WTC11 (cell line): ENCODE results near the gene MTMR10. TPM values are rescaled to one million over a fixed set of nuclear protein-coding genes. Genes with fewer than 3 reads are reported as not detected.

Experiments
- ATAC-seq: fragments of 200-7000 bp; cut with Tn5 transposase; 2 replicates; pipeline ENCODE4 v1.10.0; 2021; ENCODE audit warnings: mild to moderate bottlenecking, moderate library complexity
- CTCF ChIA-PET: fragments of 300-600 bp; sonication (Branson Sonifier 250); formaldehyde crosslinking; loops from one replicate; lab custom pipeline; 2021; ENCODE audit warnings: antibody characterized with exemption; lab: Charles Lee
- POLR2A ChIA-PET: fragments of 350-600 bp; sonication (Branson Sonifier 250); formaldehyde crosslinking; loops from one replicate; lab custom pipeline; 2021; ENCODE audit warnings: antibody characterized with exemption; lab: Charles Lee
- DNase-seq: peaks from one replicate; pipeline ENCODE4 v3.0.0; 2021; ENCODE audit warnings: low spot score
- H3K27ac Mint-ChIP-seq: 2 replicates; pipeline ENCODE4 v1.8.0; 2021; ENCODE audit warnings: mixed read lengths
- H3K27me3 Mint-ChIP-seq: 2 replicates; pipeline ENCODE4 v1.8.0; 2021; ENCODE audit warnings: low read depth, mild to moderate bottlenecking, moderate library complexity, mixed read lengths
- H3K36me3 Mint-ChIP-seq: 2 replicates; pipeline ENCODE4 v1.8.0; 2021; ENCODE audit warnings: mixed read lengths
- H3K4me1 Mint-ChIP-seq: 2 replicates; pipeline ENCODE4 v1.8.0; 2022; ENCODE audit warnings: mixed read lengths
- H3K4me3 Mint-ChIP-seq: 2 replicates; pipeline ENCODE4 v1.8.0; 2021; ENCODE audit warnings: mild to moderate bottlenecking, moderate library complexity, mixed read lengths
- H3K9me3 Mint-ChIP-seq: 2 replicates; pipeline ENCODE4 v1.8.0; 2021; ENCODE audit warnings: mixed read lengths
- ATF1 ChIP-seq: sonication (generic); formaldehyde crosslinking; IDR thresholded peaks from 2 replicates; pipeline ENCODE4 v1.8.1; 2023; ENCODE audit warnings: mild to moderate bottlenecking, moderate library complexity, missing genetic modification reagents
- CBFB ChIP-seq: sonication (generic); formaldehyde crosslinking; IDR thresholded peaks from 2 replicates; pipeline ENCODE4 v1.8.1; 2022; ENCODE audit warnings: mild to moderate bottlenecking, low read depth, missing genetic modification reagents
- CREM ChIP-seq: sonication (generic); formaldehyde crosslinking; IDR thresholded peaks from 2 replicates; pipeline ENCODE4 v1.8.1; 2022; ENCODE audit warnings: mild to moderate bottlenecking, missing genetic modification reagents, moderate library complexity
- FOXJ3 ChIP-seq: sonication (generic); formaldehyde crosslinking; IDR thresholded peaks from 2 replicates; pipeline ENCODE4 v1.9.0; 2021; ENCODE audit warnings: missing genetic modification reagents, mild to moderate bottlenecking, borderline replicate concordance
- KAT7 ChIP-seq: sonication (generic); formaldehyde crosslinking; IDR thresholded peaks from 2 replicates; pipeline ENCODE4 v1.8.1; 2023; ENCODE audit warnings: missing genetic modification reagents, mild to moderate bottlenecking, borderline replicate concordance
- NFATC4 ChIP-seq: fragments of 250-450 bp; sonication (Bioruptor Pico); IDR thresholded peaks from 2 replicates; pipeline ENCODE4 v1.9.0; 2021; ENCODE audit warnings: mild to moderate bottlenecking
- RELA ChIP-seq: sonication (generic); formaldehyde crosslinking; IDR thresholded peaks from 2 replicates; pipeline ENCODE4 v1.8.1; 2022; ENCODE audit warnings: missing genetic modification reagents, mild to moderate bottlenecking, borderline replicate concordance
- TEAD1 ChIP-seq: sonication (generic); formaldehyde crosslinking; IDR thresholded peaks from 2 replicates; pipeline ENCODE4 v1.8.0; 2022; ENCODE audit warnings: mild to moderate bottlenecking, missing genetic modification reagents
- USF1 ChIP-seq: sonication (generic); formaldehyde crosslinking; IDR thresholded peaks from 2 replicates; pipeline ENCODE4 v1.8.0; 2022; ENCODE audit warnings: mild to moderate bottlenecking, missing genetic modification reagents
- ZNF138 ChIP-seq: sonication (generic); formaldehyde crosslinking; conservative IDR thresholded peaks from 2 replicates; pipeline ENCODE4 v1.8.1; 2022; ENCODE audit warnings: mild to moderate bottlenecking, moderate library complexity, missing genetic modification reagents
- ZNF396 ChIP-seq: fragments of 250-450 bp; sonication (Bioruptor Pico); IDR thresholded peaks from 2 replicates; pipeline ENCODE4 v1.8.0; 2021; ENCODE audit warnings: mild to moderate bottlenecking, moderate library complexity, borderline replicate concordance
- ZNF532 ChIP-seq: fragments of 250-450 bp; sonication (Bioruptor Pico); IDR thresholded peaks from 2 replicates; pipeline ENCODE4 v1.9.0; 2021; ENCODE audit warnings: mild to moderate bottlenecking, borderline replicate concordance
- total RNA-seq: library from RNA; stranded (reverse); gene quantifications from 3 replicates; pipeline ENCODE4 v1.2.3, GENCODE V29; 2021
- TF ChIP-seq, protein P1 (sequence below): fragments of 250-450 bp; sonication (Bioruptor Pico); conservative IDR thresholded peaks from 2 replicates; pipeline ENCODE4 v1.9.0; 2021; ENCODE audit warnings: mild to moderate bottlenecking
- TF ChIP-seq, protein P2 (sequence below): sonication (generic); formaldehyde crosslinking; IDR thresholded peaks from 2 replicates; pipeline ENCODE4 v1.8.0; 2023; ENCODE audit warnings: missing genetic modification reagents, mild to moderate bottlenecking, borderline replicate concordance
- TF ChIP-seq, protein P3 (sequence below): sonication (generic); formaldehyde crosslinking; IDR thresholded peaks from 2 replicates; pipeline ENCODE4 v1.8.1; 2022; ENCODE audit warnings: missing genetic modification reagents, borderline replicate concordance
- TF ChIP-seq, protein P4 (sequence below): sonication (generic); formaldehyde crosslinking; IDR thresholded peaks from 2 replicates; pipeline ENCODE4 v1.8.1; 2022; ENCODE audit warnings: low read depth, missing genetic modification reagents, borderline replicate concordance

Gene MTMR10
- total RNA-seq, 1 experiment from 2014 or later: 15.9 TPM

DNA sequence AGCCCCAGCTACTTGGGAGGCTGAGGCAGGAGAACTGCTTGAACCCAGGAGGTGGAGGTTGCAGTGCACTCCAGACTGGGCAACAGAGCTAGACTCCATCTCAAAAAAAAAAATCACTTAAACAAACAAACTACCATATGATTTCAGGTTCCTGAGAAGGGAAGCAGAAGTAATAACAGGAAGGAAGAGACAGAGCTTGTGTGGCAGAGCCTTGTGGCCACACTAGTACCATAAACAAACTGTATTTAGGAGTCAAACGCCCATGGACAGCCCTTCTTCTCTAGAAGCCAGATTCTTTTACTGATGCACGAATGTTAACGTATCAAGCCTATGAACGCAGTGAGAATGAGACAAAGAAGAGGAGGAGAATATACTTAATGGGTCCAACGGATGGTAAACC is 12.0 kb downstream of the MTMR10 start (continued):
- TF ChIP-seq ZNF532 (CRISPR knock-in tag): no peak

- CTCF ChIA-PET: no interaction called here
- peaks cover 7% of the 10 kb centered on the region; the same call in 1 of the 2 replicates for H3K36me3 Mint-ChIP-seq
- ATAC-seq: no peak
These were observed 13.1 kb downstream of the MTMR10 start for GRCh38 chr15:30978328-30978727.

DNA sequence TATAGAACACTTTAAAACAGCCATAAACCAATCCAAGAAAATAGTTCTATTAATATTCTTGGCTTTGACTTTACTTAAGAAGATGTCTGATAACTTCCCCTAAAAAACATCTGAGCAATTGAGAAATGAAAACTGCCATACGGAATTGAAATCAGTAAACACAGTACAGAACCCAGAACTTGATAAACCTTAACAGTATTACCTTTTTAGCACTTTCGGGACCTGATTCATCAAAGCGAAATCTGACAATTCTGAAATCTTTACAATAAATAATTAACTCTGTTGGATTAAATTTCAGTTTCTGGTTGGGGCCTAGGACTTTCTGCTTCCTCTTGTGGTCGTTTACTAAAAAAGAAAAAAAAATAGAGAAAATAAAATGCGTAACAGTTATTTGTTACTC is 17.3 kb downstream of the MTMR10 start:
- ChIA-PET CTCF (interaction anchor here (1.6 kb wide), 1 partner anchor 155 kb away, joined by 7 read pairs; no protein-coding TSS in a partner anchor), POLR2A (no interaction called here)
- no peak for DNase-seq
- Mint-ChIP-seq H3K4me1 (peaks cover 5% of the 10 kb centered on the region), H3K27me3 (no peaks in the 10 kb centered on the region), H3K36me3 (peaks cover 6% of the 10 kb centered on the region; the same call in 1 of the 2 replicates), H3K4me3 (no peak overlapping the region), H3K9me3 (no peaks in the 10 kb centered on the region), H3K27ac (no peak overlapping the region)
- ATAC-seq: no peak
- TF ChIP-seq FOXJ3 (CRISPR knock-in tag) (no peak), NFATC4 (CRISPR knock-in tag) (no peak), ZNF138 (CRISPR knock-in tag) (no peak), ATF1 (CRISPR knock-in tag) (no peak), RELA (CRISPR knock-in tag) (no peak), USF1 (no peak), TEAD1 (no peak)
- TF ChIP-seq, protein P1, sequence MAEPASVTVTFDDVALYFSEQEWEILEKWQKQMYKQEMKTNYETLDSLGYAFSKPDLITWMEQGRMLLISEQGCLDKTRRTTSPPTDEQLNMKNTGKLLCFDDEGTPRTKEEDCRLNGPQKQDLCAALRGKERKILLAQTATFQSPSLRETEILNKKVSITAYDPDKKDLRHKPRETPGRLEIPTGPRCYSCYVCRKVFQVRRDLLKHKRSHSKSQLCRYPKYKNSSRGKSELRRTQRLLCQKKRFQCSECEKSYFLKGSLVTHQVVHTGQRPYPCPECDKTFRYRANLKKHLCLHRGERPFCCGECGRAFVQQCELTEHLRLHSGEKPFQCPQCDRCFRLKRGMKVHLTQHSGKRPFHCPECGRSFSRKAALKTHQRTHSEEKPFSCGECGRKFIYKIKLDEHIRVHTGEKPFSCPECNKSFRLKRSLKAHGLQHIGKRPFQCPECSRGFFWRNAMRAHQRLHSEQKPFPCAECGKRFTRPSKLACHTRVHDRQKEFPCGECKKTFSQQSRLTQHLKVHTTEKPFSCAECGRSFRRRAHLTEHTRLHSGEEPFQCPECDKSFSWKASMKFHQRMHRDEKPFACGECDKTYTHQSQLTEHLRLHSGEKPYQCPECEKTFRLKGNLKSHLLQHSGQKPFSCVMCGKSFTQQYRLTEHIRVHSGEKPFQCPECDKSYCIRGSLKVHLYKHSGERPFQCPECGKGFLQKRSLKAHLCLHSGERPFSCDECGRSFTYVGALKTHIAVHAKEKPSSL (CRISPR knock-in tag): no peak

More at GRCh38 chr15:30978328-30978727, 13.1 kb downstream of the MTMR10 start:
- TF ChIP-seq, protein P2, sequence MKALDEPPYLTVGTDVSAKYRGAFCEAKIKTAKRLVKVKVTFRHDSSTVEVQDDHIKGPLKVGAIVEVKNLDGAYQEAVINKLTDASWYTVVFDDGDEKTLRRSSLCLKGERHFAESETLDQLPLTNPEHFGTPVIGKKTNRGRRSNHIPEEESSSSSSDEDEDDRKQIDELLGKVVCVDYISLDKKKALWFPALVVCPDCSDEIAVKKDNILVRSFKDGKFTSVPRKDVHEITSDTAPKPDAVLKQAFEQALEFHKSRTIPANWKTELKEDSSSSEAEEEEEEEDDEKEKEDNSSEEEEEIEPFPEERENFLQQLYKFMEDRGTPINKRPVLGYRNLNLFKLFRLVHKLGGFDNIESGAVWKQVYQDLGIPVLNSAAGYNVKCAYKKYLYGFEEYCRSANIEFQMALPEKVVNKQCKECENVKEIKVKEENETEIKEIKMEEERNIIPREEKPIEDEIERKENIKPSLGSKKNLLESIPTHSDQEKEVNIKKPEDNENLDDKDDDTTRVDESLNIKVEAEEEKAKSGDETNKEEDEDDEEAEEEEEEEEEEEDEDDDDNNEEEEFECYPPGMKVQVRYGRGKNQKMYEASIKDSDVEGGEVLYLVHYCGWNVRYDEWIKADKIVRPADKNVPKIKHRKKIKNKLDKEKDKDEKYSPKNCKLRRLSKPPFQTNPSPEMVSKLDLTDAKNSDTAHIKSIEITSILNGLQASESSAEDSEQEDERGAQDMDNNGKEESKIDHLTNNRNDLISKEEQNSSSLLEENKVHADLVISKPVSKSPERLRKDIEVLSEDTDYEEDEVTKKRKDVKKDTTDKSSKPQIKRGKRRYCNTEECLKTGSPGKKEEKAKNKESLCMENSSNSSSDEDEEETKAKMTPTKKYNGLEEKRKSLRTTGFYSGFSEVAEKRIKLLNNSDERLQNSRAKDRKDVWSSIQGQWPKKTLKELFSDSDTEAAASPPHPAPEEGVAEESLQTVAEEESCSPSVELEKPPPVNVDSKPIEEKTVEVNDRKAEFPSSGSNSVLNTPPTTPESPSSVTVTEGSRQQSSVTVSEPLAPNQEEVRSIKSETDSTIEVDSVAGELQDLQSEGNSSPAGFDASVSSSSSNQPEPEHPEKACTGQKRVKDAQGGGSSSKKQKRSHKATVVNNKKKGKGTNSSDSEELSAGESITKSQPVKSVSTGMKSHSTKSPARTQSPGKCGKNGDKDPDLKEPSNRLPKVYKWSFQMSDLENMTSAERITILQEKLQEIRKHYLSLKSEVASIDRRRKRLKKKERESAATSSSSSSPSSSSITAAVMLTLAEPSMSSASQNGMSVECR (CRISPR knock-in tag): no peak
- TF ChIP-seq CBFB (CRISPR knock-in tag) (no peak), CREM (CRISPR knock-in tag) (no peak), ZNF396 (CRISPR knock-in tag) (no peak), KAT7 (CRISPR knock-in tag) (no peak)
- TF ChIP-seq, protein P3, sequence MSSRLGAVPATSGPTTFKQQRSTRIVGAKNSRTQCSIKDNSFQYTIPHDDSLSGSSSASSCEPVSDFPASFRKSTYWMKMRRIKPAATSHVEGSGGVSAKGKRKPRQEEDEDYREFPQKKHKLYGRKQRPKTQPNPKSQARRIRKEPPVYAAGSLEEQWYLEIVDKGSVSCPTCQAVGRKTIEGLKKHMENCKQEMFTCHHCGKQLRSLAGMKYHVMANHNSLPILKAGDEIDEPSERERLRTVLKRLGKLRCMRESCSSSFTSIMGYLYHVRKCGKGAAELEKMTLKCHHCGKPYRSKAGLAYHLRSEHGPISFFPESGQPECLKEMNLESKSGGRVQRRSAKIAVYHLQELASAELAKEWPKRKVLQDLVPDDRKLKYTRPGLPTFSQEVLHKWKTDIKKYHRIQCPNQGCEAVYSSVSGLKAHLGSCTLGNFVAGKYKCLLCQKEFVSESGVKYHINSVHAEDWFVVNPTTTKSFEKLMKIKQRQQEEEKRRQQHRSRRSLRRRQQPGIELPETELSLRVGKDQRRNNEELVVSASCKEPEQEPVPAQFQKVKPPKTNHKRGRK (CRISPR knock-in tag): no peak
- TF ChIP-seq, protein P4, sequence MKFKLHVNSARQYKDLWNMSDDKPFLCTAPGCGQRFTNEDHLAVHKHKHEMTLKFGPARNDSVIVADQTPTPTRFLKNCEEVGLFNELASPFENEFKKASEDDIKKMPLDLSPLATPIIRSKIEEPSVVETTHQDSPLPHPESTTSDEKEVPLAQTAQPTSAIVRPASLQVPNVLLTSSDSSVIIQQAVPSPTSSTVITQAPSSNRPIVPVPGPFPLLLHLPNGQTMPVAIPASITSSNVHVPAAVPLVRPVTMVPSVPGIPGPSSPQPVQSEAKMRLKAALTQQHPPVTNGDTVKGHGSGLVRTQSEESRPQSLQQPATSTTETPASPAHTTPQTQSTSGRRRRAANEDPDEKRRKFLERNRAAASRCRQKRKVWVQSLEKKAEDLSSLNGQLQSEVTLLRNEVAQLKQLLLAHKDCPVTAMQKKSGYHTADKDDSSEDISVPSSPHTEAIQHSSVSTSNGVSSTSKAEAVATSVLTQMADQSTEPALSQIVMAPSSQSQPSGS (CRISPR knock-in tag): no peak
- no peak overlapping the region for H3K4me3 Mint-ChIP-seq
- H3K27me3 Mint-ChIP-seq: no peaks in the 10 kb centered on the region
- no peak for DNase-seq
- H3K9me3 Mint-ChIP-seq: no peaks in the 10 kb centered on the region
- POLR2A ChIA-PET: no interaction called here
- H3K27ac Mint-ChIP-seq: no peak overlapping the region
- peaks cover 14% of the 10 kb centered on the region for H3K4me1 Mint-ChIP-seq
